Inflammatory macrophage (primary cell): ENCODE results near the gene HSF5.
"Not testable (repeated sequence)": the region's sequence is repeated elsewhere in the genome, so short reads cannot be mapped to it uniquely, and the experiment has no call there.

ENCODE experiments used
- DNase-seq, 2 donors: peaks; one replicate each; pipeline ENCODE4 v3.0.0-alpha.2; 2020 to 2022

The HSF5 gene

DNA sequence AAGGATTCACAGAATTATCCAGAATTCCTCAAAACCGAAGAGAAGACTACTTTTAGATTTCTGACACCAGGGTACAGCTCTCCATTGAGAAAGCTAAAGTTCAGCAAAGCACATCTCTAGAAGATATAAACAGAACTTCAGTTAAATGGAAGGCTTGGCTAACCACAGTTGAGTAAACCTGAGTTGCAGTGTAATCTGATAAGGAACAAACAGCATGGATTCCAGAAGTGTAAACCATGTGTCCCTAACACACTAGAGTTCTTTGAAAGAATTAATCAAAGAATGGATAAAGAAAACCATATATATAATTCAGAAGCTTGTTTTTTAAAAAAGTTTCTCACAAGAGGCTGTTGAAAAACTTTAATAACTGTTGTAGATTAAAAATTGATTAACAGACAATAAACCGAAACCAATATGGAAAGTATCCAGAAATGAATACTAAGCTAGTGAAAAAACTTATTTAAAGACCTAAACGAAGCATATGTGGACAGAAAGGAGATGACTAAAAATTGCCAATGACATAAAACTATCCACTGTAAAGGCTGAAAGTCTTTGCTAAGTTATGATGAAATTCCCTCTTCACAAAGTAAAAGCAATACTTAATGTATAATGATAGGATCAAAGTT lies 75.1 kb downstream of the HSF5 start:
- DNase-seq, result no peak

GRCh38 chr17:58412064-58412703 lies 76.0 kb downstream of the HSF5 start:
- DNase-seq, result no peak

- DNase-seq, result no peak
These were observed 76.8 kb downstream of the HSF5 start for GRCh38 chr17:58411408-58411894.

DNA sequence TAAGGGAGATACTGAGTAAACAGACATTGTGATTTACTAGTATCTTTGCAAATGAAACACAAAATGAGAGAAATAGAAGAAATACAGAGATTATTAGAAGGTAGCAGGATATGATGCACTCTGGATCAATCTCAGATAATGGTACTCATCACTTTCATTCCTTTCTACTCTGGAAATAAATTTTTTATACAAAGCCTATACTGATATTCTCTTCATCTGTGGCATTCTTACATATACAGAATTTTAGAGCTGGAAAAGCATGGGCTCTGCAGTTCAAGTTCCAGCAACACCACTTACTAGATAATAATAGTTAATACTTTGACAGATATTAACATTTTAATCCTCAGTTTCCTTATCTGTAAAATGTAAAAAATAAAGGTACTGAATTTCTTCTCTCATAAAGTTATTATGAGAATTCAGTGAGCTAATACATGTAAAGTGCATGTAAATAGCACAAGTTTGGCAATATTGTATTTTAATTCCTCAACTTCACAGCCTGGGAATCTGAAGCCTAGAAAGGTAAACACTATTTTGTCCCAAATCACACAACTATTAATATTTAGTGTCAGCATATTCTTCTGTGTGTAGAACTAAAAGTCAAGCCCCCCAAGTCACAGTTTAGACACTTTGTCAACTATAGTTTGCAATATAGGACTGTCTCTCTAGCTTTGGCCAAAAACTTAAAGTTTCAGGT lies 77.3 kb downstream of the HSF5 start:
- no peak for DNase-seq

- DNase-seq, result no peak
These were observed 78.8 kb downstream of the HSF5 start for GRCh38 chr17:58409432-58409831.

GRCh38 chr17:58403311-58403710 lies 84.9 kb downstream of the HSF5 start:
- no peak for DNase-seq

- no peak for DNase-seq
These were observed 85.5 kb downstream of the HSF5 start for GRCh38 chr17:58402679-58403078.

GRCh38 chr17:58402047-58402446 lies 86.2 kb downstream of the HSF5 start:
- no peak for DNase-seq

DNA sequence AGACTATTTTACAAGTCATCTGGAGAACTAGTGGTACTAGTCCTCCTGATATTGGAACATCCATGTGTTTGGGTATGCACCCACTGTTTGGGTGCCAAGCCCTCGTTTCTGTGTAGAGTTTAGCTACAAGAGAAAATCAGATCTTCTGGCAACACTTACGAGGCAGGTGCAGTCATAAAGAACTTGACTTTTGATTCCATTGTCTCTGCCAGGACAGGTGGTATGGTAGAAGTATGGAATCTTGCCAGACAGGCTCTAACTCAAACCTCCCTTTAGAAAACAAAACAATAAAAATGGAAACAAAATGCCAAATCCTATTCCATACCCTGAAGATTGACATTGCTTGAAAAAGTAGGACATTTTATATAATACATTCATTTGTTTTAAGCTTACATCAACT lies 86.9 kb downstream of the HSF5 start:
- no peak for DNase-seq

DNA sequence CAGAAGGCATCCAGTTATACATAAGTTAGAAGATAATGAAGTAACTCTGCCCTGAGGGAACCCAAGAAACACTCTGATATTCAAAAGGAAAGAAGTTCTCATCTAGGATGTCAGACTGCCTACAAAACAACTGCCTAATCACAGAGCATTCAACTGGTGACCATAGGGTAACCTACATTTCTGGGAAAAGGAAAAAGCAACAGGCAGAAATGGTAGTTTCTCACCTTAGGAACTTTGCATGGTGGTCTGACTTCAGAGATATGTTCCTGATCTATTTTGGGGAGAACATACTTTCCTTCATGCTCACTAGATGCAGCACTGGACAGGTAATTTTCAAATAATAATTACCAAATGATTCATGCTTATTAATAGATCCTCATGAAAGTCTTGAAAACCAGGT lies 87.4 kb downstream of the HSF5 start:
- no peak for DNase-seq

DNA sequence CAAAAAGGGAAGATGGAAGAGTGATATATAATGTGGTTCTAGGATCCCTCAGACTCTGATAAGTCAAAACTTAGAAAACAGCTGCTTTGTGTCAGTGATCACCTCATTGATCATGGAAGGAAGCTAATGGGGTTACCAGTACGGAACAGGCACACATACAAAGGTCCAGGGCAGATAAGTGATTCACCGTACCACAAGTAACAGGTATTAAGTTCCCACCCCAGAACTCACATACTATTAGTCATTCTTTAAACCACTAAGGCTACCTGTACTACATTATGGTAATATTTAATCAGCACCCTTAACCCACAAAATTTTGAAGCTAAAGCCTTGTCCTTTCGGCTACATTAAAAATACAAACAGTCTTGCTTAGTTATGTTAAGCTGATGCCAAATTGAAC lies 88.2 kb downstream of the HSF5 start:
- DNase-seq, result no peak

- no peak for DNase-seq
These were observed 89.5 kb downstream of the HSF5 start for GRCh38 chr17:58398574-58399266.

DNA sequence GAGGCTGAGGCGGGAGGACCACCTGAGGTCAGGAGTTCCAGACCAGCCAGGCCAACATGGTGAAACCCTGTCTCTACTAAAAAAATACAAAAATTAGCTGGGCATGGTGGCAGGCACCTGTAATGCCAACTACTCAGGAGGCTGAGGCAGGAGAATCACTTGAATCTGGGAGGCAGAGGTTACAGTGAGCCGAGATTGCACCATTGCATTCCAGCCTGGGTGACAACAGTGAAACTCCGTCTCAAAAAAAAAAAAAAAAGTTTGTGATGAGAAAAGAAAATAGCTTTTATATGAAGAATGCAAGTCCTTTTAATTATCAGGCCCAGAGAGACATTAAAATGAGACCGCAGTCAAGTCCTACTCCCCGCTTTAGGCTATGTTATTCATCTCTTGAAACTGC lies 90.8 kb downstream of the HSF5 start:
- DNase-seq, result not testable (repeated sequence)

- no peak for DNase-seq
These were observed 92.0 kb downstream of the HSF5 start for GRCh38 chr17:58396173-58396572.

DNA sequence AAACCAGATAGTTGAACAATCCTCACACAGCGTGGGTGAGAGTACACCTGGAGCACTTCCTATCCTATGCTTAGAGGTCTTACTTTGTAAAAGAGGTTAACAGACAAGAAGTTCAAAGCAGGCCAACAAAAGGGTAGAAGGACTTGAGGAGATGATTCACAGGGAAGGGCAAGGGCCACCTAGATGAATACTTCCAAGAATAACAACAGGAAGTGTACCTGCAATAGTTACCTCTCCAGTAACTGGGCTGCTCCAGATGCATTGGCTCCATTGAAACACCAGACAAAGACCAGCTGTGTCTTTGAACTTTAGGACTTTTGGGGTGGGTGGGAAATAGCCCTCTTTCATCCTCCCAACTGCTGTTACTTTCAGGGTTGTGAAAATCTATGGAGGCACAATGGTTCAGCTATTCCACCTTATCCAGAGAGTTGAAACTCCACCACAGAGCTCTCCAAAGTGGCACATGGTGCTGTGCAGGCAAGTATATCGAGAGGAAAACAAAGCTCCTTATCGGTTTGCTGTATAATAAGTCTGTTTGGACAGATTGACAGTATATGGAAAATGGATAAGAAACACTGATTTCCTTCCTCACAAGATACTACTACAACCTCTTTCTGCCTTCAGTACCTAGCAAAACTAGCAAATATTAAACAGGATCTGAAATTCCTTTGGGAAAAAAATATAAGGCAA lies 93.5 kb downstream of the HSF5 start:
- no peak for DNase-seq

DNA sequence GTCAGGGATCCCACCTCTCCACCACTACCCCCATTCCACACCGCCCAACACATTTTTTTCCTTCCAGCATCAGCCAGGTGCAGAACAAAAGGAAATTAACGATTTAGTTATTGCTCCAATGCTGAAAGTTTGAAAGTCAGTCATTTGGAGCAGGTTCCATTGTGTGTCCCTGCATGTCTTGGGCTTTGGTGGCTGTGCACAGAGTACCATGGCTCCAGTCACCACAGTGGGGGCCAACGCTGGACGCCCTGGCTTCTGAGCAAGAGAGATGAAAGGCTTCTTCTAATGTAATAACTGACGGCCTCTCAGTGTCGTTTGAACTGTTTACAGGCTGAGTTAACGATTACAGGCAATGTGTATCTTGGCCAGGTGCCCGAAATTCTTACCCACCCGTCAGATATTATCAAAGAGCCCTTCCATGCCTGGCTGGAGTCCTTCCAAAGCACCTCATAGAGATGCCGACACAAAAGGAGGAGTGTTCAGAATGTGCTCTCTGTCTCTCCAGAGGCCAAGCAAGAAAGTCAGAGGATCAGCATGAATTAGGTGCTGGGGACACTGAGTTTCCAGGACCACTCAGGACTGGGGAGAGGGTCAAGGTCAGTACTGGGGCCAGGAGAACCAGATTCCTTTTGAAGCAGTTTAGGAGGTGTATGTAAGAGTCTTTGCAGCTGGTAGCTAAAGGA lies 96.8 kb downstream of the HSF5 start:
- no peak for DNase-seq

GRCh38 chr17:58390884-58391283 lies 97.3 kb downstream of the HSF5 start:
- no peak for DNase-seq

DNA sequence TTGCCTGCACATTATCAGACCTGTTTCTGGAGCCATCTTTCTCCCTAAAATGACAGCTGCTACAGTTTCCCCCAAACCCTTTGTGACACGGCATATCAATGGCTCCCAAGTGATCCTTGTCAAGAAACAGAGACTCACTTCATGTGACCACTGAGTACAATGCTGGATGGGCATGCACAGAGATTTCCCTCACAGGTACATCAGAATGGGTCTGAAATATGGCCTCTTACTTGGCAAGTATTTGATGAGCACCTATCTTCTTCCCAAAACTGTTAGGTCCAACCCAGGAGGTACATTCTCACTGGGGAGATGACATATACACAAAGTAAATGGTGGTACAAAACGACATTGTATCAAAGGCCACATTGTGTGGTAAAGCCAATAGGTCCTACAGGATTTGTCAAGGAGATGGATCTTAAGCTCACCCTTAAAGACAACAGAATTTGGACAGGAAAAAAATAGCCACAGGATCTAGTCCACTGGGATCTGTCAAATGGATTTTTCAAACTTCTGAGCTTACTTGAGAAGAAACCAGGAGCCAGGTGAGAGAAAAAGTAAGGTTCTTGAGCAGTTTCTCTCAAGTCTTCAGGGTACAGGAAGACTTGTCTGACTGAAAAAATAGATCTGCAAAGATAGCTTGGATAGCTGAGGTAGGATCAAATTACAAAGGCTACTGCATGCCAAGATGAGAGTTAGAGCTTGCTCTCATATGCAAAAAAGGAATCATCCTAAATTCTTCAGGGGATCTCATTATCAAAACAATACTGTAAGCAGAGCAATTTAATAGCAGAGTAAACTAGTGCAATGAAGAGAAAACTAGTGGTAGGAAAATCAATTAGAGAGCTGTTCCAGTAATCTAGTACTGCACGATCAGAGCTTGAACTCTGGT lies 99.7 kb downstream of the HSF5 start:
- no peak for DNase-seq

DNA sequence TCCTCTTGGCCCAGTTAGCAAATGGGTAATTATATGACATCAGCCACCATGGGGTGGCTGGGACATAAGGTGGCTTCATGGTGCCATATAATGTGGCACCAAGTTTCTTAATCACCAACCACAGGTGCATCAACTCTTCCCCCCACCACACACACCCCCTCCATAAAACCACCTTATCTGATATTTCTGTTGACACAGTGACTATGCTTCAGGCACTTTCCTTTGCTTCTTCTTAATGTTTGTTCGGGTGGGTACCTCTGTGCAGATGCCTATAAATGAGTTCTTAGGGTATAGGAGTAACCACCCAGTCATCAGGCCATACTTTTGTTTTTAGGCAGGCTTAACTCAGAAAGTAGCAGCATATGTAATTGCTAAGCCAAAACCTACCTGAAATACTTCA lies 100.4 kb downstream of the HSF5 start:
- no peak for DNase-seq

GRCh38 chr17:58386708-58387107 lies 101.5 kb downstream of the HSF5 start:
- DNase-seq, result no peak

DNA sequence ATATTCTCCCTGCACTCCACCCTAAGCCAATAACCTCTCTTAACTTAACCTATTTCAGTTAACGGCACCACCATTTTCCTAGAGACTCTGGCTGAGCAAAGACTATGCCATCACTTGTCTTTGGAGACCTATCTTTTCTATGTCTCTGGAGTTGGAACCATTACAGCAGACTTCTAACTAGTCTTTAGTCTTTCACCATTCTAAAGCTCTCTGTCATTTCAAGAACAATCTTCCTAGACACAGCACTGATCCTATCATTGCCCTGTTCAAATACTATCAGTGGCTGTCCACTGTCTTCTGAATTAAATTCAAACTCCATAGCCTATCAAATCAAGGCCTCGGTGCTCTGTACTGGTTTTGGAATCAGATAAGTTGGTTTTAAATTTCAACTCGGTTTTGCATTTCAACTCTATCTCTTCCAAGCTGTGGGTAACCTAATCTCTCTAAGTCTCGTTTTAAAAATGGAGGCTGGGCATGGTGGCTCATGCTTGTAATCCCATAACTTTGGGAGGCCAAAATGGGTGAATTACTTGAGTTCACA lies 102.8 kb downstream of the HSF5 start:
- no peak for DNase-seq
